ENCODE data around the gene KCNJ4. TPM values are rescaled to one million over a fixed set of nuclear protein-coding genes. Genes with fewer than 3 reads are reported as not detected.

Gene KCNJ4
- total RNA-seq, 3 donors from 2014 or later = not detected

DNA sequence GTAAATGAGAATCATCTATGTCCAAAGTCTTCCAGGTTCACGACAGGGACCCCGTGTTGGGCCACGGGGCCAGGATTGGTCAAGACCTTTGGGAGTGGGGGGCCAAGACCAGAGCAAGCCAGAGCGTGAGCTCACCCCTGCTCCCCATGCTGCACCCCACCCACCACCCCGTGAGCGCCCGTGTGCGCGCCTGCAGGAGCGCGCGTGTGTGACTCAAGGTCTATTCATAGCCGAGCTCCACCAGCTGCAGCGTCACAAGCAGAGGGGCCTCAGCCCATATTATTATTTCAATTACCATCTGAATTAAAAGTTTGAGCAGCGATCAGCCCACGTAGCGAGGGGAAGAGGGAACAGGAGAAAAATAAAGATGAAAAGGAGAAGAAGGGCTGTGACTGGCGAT is 5.2 kb downstream of the KCNJ4 start:
- H3K4me1 ChIP-seq (ENCODE audit: low read depth) = peaks cover 1% of the 10 kb centered on the region
- intact Hi-C loops (cut with DNase I, micrococcal nuclease) = no loop called here
- ATAC-seq = no peak
- H3K36me3 ChIP-seq (ENCODE audit: low read depth) = no peaks in the 10 kb centered on the region
- no peak overlapping the region for H3K4me3 ChIP-seq
- H3K9me3 ChIP-seq = no peaks in the 10 kb centered on the region
- TF ChIP-seq, protein P1, sequence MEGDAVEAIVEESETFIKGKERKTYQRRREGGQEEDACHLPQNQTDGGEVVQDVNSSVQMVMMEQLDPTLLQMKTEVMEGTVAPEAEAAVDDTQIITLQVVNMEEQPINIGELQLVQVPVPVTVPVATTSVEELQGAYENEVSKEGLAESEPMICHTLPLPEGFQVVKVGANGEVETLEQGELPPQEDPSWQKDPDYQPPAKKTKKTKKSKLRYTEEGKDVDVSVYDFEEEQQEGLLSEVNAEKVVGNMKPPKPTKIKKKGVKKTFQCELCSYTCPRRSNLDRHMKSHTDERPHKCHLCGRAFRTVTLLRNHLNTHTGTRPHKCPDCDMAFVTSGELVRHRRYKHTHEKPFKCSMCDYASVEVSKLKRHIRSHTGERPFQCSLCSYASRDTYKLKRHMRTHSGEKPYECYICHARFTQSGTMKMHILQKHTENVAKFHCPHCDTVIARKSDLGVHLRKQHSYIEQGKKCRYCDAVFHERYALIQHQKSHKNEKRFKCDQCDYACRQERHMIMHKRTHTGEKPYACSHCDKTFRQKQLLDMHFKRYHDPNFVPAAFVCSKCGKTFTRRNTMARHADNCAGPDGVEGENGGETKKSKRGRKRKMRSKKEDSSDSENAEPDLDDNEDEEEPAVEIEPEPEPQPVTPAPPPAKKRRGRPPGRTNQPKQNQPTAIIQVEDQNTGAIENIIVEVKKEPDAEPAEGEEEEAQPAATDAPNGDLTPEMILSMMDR (IDR thresholded peaks at IDR 0.05) = no peak
- no peak for DNase-seq

DNA sequence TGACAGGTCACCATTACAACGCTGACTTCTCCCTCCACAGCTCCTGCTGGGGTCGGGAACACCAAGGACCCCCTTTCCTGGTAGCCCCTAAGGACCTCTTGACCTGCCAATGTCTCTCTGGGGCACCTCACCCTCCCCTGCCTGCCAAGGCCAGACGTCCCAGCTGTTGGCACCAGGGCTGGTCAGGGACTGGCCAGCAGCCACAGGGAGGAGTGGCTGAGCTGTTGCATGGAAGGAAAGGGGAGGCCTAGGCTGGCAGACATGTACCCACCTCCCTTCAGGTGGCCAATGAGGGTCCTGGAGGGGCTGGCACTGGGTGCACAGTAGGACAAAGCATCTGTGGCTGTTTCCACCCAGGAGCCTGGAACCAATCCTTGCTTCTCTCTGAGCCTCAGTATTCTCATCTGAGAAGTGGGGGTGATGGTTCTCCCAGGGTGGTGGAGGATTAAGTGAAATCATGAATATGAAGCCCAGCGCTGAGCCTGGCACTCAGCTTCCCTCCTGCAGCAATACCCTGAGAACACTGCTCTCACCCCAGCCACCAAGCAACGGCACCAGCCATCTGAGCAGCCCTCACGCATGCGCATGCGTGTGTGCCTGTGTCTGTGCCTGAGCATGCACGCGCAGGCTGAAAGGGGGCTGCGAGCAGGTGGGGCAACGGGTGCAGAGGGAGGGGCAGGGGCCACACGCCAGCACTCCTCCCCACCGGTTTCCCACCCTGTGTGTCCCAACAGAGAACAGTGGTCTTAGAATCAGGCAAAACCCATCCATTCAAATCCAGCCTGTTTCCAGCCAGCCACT is 5.9 kb downstream of the KCNJ4 start:
- ATAC-seq (no peak), DNase-seq (no peak)
- H3K9me3 ChIP-seq = no peaks in the 10 kb centered on the region
- TF ChIP-seq, protein P1 (IDR thresholded peaks at IDR 0.05) = no peak
- intact Hi-C loops (cut with DNase I, micrococcal nuclease) = no loop called here
- H3K36me3 ChIP-seq (ENCODE audit: low read depth) = no peaks in the 10 kb centered on the region
- no peak overlapping the region for H3K4me3 ChIP-seq
- no peaks in the 10 kb centered on the region for H3K4me1 ChIP-seq (ENCODE audit: low read depth)

DNA sequence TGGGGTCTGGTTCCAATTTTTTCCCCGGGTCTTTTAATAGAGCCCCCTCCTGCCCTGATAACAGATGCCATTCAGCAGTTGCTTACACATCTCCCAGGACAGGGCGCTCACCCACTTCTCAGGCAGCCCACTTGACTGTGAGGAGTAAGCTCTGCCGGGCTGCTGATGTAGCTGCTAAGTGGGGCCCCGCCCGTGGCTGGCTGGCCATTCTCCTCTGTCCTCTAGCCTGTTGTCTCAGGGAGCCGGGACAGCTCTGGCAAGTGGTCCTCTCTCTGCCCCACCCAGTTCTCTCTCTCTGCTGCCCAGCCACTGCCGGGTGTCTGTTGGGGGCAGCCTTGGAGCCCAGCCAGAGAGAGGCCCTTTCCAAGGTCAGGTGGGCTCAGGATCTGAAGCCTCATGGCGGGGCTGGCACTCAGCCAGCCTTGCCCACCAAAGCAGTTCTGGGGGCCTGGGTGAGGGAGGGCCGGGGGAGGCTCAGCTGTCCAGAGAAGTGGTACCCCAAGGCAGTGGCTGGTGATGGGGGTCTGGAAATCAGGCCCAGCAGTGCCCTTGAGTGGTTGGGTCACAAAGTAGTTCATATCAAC is 8.9 kb downstream of the KCNJ4 start:
- H3K36me3 ChIP-seq (ENCODE audit: low read depth) = no peaks in the 10 kb centered on the region
- DNase-seq (no peak), ATAC-seq (no peak)
- TF ChIP-seq, protein P1 (IDR thresholded peaks at IDR 0.05) = no peak
- H3K9me3 ChIP-seq = no peaks in the 10 kb centered on the region
- intact Hi-C loops (cut with DNase I, micrococcal nuclease) = no loop called here
- no peak overlapping the region for H3K4me3 ChIP-seq
- H3K4me1 ChIP-seq (ENCODE audit: low read depth) = no peaks in the 10 kb centered on the region

DNA sequence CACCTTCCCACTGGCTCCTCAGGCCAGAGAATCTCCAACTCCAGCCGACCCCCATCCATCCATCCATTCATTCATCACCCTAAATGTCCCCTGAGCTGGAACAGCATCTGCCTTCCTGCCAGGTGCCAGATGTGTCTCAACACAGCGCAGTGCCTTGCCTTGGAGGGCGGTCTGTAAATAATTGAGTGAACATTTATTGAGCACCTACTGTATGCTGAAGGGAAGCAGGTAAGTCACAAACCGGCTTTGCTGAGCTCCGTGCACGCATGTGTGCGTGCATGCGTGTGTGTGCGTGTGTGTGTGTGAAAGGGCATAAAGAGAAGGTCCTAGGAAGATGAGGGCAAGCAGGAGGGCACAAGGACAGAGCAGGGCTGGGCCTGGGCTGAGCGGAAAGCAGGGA is 10.2 kb downstream of the KCNJ4 start:
- Histone ChIP-seq H3K4me3 (no peak overlapping the region), H3K36me3 (ENCODE audit: low read depth) (no peaks in the 10 kb centered on the region), H3K9me3 (no peaks in the 10 kb centered on the region), H3K4me1 (ENCODE audit: low read depth) (no peaks in the 10 kb centered on the region)
- intact Hi-C loops (cut with DNase I, micrococcal nuclease) = no loop called here
- DNase-seq (no peak), ATAC-seq (no peak)
- TF ChIP-seq, protein P1 (IDR thresholded peaks at IDR 0.05) = no peak

DNA sequence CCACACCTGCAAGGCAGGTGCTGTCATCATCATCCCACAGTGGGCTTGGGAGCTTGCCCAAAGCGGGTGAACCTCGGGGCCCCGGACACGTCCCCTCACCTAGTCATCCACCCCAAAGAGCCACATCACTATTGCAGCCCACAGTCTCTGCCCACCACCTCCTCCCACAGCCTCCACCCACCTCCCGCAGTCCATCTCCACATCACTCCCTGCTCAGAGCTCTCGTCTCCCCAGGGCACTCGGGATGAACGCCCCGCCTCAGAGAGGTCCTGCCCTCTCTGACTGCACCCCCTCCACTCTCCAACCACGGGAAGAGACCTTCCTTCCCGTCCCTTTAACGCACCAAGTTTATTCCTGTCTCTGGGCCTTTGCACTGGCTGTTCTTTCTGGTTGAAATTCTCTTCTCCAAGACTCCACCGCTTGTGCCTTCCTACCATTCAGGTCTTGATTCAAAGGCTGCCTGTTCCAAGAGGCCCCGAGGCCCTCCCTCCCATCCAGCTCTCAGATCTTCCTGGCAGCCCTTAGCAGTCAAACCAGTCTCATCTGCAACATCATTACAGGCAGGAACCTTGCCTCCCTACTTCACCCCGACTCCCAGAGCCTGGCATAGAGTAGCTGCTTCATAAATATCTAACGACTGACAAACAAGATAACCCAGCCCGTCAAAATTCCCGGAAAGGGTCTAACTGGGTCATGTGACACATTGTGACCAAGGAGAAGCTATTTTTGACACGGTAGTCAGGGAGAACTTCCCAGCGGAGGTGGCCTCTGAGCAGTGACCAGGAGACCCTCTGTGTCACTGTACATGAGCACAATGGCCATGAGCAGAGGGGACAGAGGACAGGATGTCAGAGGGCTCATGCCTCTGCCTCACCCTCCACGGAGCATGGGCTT is 11.1 kb downstream of the KCNJ4 start:
- no peak overlapping the region for H3K4me3 ChIP-seq
- intact Hi-C loops (cut with DNase I, micrococcal nuclease) = no loop called here
- TF ChIP-seq, protein P1 (IDR thresholded peaks at IDR 0.05) = no peak
- no peaks in the 10 kb centered on the region for H3K9me3 ChIP-seq
- ATAC-seq = no peak
- H3K36me3 ChIP-seq (ENCODE audit: low read depth) = no peaks in the 10 kb centered on the region
- no peak for DNase-seq
- H3K4me1 ChIP-seq (ENCODE audit: low read depth) = no peaks in the 10 kb centered on the region

All from mucosa of descending colon (tissue), 3 donors.